HepG2 (cell line): Measurements from ENCODE around the gene PPP1CA. TPM values are rescaled to one million over a fixed set of nuclear protein-coding genes. Genes with fewer than 3 reads are reported as not detected.
A peak's percentile ranks its signal among the peaks of the same experiment; 100 is the strongest.
"Not testable (repeated sequence)": the region's sequence is repeated elsewhere in the genome, so short reads cannot be mapped to it uniquely, and the experiment has no call there.

Source experiments
- ATAC-seq: fragments of 200-7000 bp; cut with Tn5 transposase; 3 replicates; pipeline ENCODE4 v1.9.1; 2020; ENCODE audit warnings: mild to moderate bottlenecking, moderate library complexity
- BruUV-seq: library from RNA; stranded (reverse); fragments of 400-500 nt; replicated peaks from 2 replicates; lab custom pipeline; 2021; lab: Mats Ljungman, UMichigan
- CTCF ChIA-PET: fragments of 300-600 bp; formaldehyde crosslinking; extraction: SDS; loops from one replicate; lab custom pipeline; 2021; ENCODE audit warnings: low total read pairs, inconsistent platforms, low intra/inter-chr PET ratio; lab: Yijun Ruan, JAX
- POLR2A ChIA-PET: fragments of 350-600 bp; sonication (Branson Sonifier 250); formaldehyde crosslinking; loops from one replicate; lab custom pipeline; 2020; ENCODE audit warnings: antibody characterized with exemption, inconsistent platforms; lab: Yijun Ruan, JAX
- DNase-seq: peaks from one replicate; pipeline ENCODE4 v3.0.0-alpha.2; 2015; ENCODE audit warnings: low spot score
- FAIRE-seq: peaks from 3 replicates; lab custom pipeline; 2011; peaks lifted over from hg19 to GRCh38; lab: Jason Lieb, UNC
- H2AFZ ChIP-seq: one replicate; pipeline ENCODE4 v1.6.1; 2011; ENCODE audit warnings: low read length, inconsistent platforms
- H3K27ac ChIP-seq: fragments of 300-600 bp; 3 replicates; pipeline ENCODE4 v1.8.0; 2011; ENCODE audit warnings: mixed run types, mild to moderate bottlenecking, mixed read lengths, low read length, inconsistent platforms; ENCODE audit not compliant: insufficient read depth; ENCODE audit errors: extremely low read length
- H3K27me3 ChIP-seq, 2 experiments: fragments of 200-600 bp in 1 of 2; 2 replicates in 1 of 2; 3 replicates in 1 of 2; pipeline versions ENCODE4 v1.6.0 to v1.8.0; 2011; ENCODE audit warnings: low read length in 2 of 2, mild to moderate bottlenecking in 2 of 2, moderate library complexity in 2 of 2, inconsistent platforms in 1 of 2; ENCODE audit not compliant: insufficient read depth in 2 of 2, control insufficient read depth in 1 of 2
- H3K36me3 ChIP-seq, 2 experiments: fragments of 200-600 bp in 1 of 2; replicated peaks in 1 of 2; 2 replicates in 1 of 2; 3 replicates in 1 of 2; pipeline versions ENCODE4 v1.5.1 to v1.8.0; 2011; ENCODE audit warnings: low read length in 2 of 2, inconsistent platforms in 1 of 2; ENCODE audit not compliant: insufficient read depth in 2 of 2, control insufficient read depth in 1 of 2
- H3K4me1 ChIP-seq: 2 replicates; pipeline ENCODE4 v1.5.1; 2012; ENCODE audit warnings: low read length, inconsistent platforms; ENCODE audit not compliant: insufficient read depth
- H3K4me2 ChIP-seq: 2 replicates; pipeline ENCODE4 v1.6.0; 2011; ENCODE audit warnings: low read depth, low read length, inconsistent platforms
- H3K4me3 ChIP-seq, 3 experiments: fragments of 200-600 bp in 1 of 3; sonication (generic), shearing (Covaris generic) in 1 of 3; replicated peaks in 1 of 3; 2 replicates each; pipeline ENCODE4 v1.5.1; 2011 to 2016; ENCODE audit warnings: low read length in 3 of 3, inconsistent platforms in 2 of 3, low read depth in 2 of 3, mild to moderate bottlenecking in 2 of 3, control low read depth in 1 of 3, mixed read lengths in 1 of 3; ENCODE audit not compliant: insufficient read depth in 1 of 3
- H3K79me2 ChIP-seq: one replicate; pipeline ENCODE4 v1.6.1; 2011; ENCODE audit warnings: low read length, inconsistent platforms; ENCODE audit not compliant: insufficient read depth
- H3K9ac ChIP-seq: 2 replicates; pipeline ENCODE4 v1.6.0; 2011; ENCODE audit warnings: mild to moderate bottlenecking, low read depth, low read length, inconsistent platforms; ENCODE audit not compliant: insufficient read depth
- H3K9me3 ChIP-seq: 2 replicates; pipeline ENCODE4 v1.5.1; 2012; ENCODE audit warnings: mild to moderate bottlenecking, low read length
- H4K20me1 ChIP-seq: 2 replicates; pipeline ENCODE4 v1.6.0; 2011; ENCODE audit warnings: inconsistent platforms, mild to moderate bottlenecking, low read length, moderate library complexity; ENCODE audit not compliant: insufficient read depth
- FOXC1 ChIP-seq: sonication (generic); formaldehyde crosslinking; IDR thresholded peaks from 2 replicates; pipeline ENCODE4 v1.8.0; 2022; ENCODE audit warnings: mild to moderate bottlenecking, missing genetic modification reagents, borderline replicate concordance
- PHF20 ChIP-seq: sonication (generic); formaldehyde crosslinking; IDR thresholded peaks from 2 replicates; pipeline ENCODE4 v1.5.0; 2020; ENCODE audit warnings: mild to moderate bottlenecking, missing genetic modification reagents
- ZNF687 ChIP-seq: sonication (generic); formaldehyde crosslinking; IDR thresholded peaks from 2 replicates; pipeline ENCODE4 v1.5.1; 2020; ENCODE audit warnings: mild to moderate bottlenecking, missing genetic modification reagents, moderate library complexity
- ZNF770 ChIP-seq: sonication (generic); formaldehyde crosslinking; IDR thresholded peaks from 2 replicates; pipeline ENCODE4 v1.5.0; 2020; ENCODE audit warnings: mild to moderate bottlenecking, missing genetic modification reagents
- WGBS: methylation state at CpG from one replicate; pipeline ENCODE4 v1.1.6; 2017; ENCODE audit warnings: low lambda C conversion rate; 5-methylcytosine and 5-hydroxymethylcytosine counted together
- in situ Hi-C: cut with HindIII; loops from 2 replicates; pipeline ENCODE4 v1.10.0; 2017; ENCODE audit warnings: low pct_unique_long_range_greater_than_20kb; ENCODE audit not compliant: extremely low pct_ligation_motif_present
- intact Hi-C: fragments of 100-400 bp; cut with micrococcal nuclease; formaldehyde crosslinking; loops from one replicate; pipeline ENCODE4 v1.10.0; 2022; ENCODE audit not compliant: unreplicated experiment
- polyA plus RNA-seq, 8 experiments: library from polyadenylated mRNA; depleted of rRNA in 3 of 8; stranded (reverse) in 7 of 8; unstranded in 1 of 8; fragments of >200 nt; fragmentation: Illumina TruSeq in 4 of 8; extraction: Trizol in 4 of 8; gene quantifications; 2 replicates each; pipeline versions ENCODE4 v1.2.1 to v1.2.3, GENCODE V29; 2011 to 2016; ENCODE audit warnings: low read depth in 4 of 8, missing spikeins in 1 of 8, mixed read lengths in 1 of 8; ENCODE audit not compliant: insufficient read depth in 1 of 8
- total RNA-seq, 5 experiments: library from RNA; depleted of rRNA; stranded (reverse); fragments of >200 nt; fragmentation: Illumina TruSeq; extraction: Trizol; gene quantifications; 2 replicates each; pipeline ENCODE4 v1.2.3, GENCODE V29; 2016; ENCODE audit warnings: low read depth in 1 of 5

The PPP1CA gene
- total and polyA plus RNA-seq, 2 of the 13 experiments (the other 11 are each of a cell fraction or from before 2014, with no cell fraction given): 149 to 170 TPM

GRCh38 chr11:67404515-67405195 is 3.0 kb upstream of the PPP1CA start (continued):
- TF ChIP-seq ZNF687 (CRISPR knock-in tag) (peak; percentile 37), PHF20 (CRISPR knock-in tag) (no peak)

- WGBS: 93% methylated on average over 5 of the region's 9 CpGs
- H3K27ac ChIP-seq, intact Hi-C loops, H4K20me1 ChIP-seq, FAIRE-seq, BruUV-seq, H3K27me3 ChIP-seq, DNase-seq, H3K9me3 ChIP-seq, H3K9ac ChIP-seq, CTCF ChIA-PET, ATAC-seq, H2AFZ ChIP-seq: not testable (repeated sequence)
- peaks cover 58% of the 10 kb centered on the region for H3K4me1 ChIP-seq
- peak overlapping the region in 1 of 3 experiments; percentile 57; a peak in 2 of 6 replicates for H3K4me3 ChIP-seq
- TF ChIP-seq FOXC1 (CRISPR knock-in tag): peak; percentile 63; the same call in 1 of the 2 replicates
- peak; percentile 73; the same call in 1 of the 2 replicates for TF ChIP-seq ZNF770 (CRISPR knock-in tag)
- H3K79me2 ChIP-seq: peaks cover 14% of the 10 kb centered on the region
- POLR2A ChIA-PET: interaction anchor here (1.1 to 6.2 kb wide), 6 partner anchors 11 to 80 kb away, joined by 4 to 81 read pairs (median 29); partner anchors contain the start of genes AIP, POLD4 and RAD9A
- in situ Hi-C loops: loop anchor here (5.0 kb wide), 2 partner anchors 64 to 104 kb away; partner anchors contain the start of genes CDK2AP2, PITPNM1 and TMEM134
- H3K4me2 ChIP-seq: peak overlapping the region; percentile 69
- H3K36me3 ChIP-seq: peaks cover 7 to 12% of the 10 kb centered on the region in 2 experiments; a peak in 3 of 5 replicates
Measured at GRCh38 chr11:67403085-67403484, 1.4 kb upstream of the PPP1CA start.
